Inferior parietal cortex (tissue), 1 donor: ENCODE measurements around the gene CLDND2.

Experiments used
- DNase-seq: peaks from one replicate; pipeline ENCODE4 v3.0.0-alpha.2; 2016; ENCODE audit errors: extremely low spot score

Gene CLDND2

DNA sequence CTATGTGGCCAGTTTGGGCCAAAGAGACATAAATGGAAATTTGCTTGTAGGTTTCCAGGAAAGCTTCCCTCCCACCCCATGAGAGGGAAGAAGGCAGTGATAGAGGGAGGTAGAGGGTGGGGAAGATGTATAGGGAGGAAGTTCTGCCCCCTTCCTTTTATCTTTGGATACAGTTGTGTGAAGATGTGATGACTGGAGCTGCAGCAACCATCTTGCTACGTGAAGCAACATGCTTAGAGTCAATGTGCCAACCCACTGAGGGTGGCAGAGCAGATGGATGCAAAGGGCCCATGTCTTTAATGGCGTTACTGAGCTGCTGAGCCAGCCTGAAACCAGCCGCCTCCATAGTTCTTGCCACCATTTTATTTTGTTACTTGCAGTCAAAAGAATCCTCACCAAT is 37.6 kb downstream of the CLDND2 start:
- DNase-seq = no peak

DNA sequence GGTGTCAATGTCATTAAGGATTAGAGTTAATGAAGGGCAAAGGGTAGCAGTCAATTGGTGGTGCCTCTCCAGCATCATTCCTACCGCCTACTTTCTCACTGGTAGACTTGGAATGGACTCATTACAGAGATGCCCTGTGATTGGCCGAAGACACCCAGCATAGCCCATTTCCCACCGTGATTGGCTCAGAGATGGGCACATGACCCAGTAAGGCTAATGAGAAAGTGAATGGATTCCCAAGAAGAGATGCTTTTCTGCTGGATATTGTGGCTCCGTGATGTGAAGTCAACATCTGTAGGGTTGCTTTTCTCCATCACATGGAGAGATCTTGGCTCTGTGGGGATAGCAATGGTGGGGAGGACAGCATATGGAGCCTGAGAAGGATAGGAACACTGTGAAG is 38.4 kb downstream of the CLDND2 start:
- DNase-seq = no peak

DNA sequence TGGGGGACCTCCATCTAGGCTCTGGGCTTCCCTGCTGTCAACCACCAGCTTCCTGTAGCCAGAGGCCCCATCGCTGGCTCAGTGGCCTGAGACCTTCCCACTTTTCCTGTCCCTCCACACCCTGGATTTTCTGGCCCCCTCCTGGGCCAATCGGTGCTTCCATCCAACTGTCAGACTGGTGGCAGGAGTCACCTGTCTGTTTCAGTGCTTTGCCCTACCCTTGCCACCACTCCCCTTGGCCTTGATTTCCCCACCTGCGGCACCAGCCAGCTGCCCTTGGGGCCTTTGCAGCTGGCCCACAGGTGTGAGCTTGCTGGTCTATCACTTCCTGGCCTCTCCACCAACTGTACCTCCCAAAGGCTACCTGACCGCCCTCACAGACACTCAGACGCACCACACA is 39.4 kb downstream of the CLDND2 start:
- DNase-seq = no peak

DNA sequence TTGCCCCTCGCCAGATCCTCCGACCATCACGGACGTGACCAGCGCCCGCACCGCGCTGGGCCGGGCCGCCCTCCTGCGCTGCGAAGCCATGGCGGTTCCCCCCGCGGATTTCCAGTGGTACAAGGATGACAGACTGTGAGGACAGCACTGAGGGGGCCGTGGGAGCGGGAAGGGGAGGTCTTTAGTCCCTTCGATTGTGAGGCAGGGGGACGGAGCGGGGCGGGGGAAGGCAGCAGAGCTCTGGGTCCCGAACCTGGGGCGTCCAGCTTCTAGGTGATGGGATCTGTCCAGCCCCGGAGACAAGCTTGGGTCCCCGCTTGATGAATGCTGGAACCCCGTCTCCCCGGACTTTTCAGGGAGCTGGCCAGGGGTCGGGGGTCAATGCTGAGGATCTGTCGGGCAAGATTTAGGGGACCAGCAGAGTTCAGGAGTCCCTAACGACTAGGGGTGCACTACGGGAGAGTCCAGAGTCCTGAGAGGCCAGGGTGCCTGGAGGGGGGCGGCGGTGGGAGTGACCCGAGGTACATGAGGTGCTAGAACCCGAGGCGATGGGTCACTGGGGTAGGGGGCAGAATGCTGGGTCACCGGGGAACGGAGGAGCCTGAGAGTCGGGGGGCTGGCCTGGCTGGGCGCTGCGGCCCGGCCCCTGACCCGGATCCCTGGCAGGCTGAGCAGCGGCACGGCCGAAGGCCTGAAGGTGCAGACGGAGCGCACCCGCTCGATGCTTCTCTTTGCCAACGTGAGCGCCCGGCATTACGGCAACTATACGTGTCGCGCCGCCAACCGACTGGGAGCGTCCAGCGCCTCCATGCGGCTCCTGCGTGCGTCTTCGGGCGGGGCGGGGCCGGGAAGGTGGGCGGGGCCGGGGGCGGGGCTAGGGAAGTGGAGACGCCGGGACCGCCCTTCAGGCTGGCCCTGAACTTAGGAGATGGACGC is 41.5 kb downstream of the CLDND2 start:
- DNase-seq = no peak

DNA sequence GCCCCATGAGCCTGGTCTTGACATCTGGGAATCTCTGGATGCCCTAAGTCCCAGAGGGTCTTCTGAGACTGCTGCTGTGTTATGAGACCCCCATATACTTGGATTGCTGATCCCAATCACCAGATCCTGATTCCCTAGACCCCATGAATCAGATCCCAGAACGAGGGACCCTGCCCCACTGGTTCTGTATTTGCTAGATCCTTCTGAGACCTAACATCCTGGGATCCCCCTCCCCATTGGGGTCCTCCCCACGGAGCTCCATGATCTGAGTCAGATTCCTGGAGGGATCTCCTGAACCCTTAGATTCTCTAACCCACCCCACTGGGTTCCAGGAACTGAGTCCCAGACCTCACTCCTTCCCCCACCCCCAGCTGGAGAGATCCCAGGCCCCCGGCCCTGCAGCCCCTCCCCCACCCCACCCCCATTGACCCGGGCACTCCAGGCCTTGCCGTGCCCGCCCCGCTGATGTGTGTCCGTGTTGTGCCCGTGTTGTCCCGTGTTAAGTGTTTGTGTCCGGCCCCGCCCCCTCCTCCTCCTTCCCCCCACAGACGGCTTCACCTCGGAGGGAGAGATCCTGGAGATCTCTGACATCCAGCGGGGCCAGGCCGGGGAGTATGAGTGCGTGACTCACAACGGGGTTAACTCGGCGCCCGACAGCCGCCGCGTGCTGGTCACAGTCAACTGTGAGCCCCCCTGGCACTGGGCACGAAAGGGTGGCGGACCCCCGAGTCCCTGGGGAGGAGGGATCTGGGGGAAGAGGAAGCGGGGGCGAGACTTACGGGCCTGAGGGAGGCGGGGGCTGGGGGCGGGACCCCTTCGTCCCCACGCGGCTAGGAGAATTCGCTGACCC is 42.4 kb downstream of the CLDND2 start:
- DNase-seq = no peak

DNA sequence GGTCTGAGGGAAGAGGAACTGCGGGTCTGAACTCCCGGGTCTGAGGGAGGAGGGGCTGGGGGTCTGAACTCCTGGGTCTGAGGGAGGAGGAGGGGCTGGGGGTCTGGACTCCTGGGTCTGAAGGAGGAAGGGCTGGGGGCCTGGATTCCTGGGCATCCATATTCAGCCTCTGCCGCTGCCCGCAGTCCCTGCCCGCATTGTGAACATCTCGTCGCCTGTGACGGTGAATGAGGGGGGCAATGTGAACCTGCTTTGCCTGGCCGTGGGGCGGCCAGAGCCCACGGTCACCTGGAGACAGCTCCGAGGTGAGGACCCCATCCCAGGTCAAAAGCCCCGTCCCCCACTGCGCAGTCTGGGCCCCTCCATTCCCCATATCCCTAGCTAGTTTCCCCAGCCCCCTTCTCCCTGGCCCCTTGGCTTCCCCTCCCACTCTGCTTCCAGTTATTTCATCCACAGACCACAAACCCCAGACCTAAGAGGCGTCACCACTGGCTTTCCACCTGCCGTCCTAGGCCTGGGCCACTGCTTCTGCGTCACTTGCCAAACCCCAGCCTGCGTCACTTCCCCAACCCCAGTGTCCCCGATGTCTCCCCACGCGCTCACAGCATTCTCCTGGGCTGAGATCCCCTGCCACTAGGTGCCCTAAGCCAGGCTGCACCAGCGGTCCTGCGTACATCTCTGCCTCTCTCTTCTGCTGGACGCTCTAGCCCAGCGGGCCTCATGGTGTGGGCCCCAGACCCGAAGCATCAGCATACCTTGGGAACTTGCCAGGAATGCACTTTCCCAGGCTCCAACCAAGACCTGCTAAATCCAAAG is 43.4 kb downstream of the CLDND2 start:
- no peak for DNase-seq

DNA sequence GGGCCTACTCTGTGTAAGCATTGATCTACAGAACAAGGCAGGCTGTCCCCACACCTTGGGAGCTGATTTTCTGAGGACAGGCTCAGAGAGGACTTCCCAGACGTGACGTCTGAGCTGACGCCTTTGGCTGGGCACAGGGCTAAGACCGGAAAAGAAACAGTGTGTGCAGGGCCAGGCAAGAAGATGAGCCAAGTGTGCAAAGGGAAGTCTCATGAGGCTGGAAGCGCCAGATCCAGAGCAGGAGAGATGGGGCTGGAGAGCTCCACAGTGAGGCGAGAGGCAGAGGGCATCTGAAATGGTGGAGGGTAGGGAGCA is 44.7 kb downstream of the CLDND2 start:
- DNase-seq = no peak

DNA sequence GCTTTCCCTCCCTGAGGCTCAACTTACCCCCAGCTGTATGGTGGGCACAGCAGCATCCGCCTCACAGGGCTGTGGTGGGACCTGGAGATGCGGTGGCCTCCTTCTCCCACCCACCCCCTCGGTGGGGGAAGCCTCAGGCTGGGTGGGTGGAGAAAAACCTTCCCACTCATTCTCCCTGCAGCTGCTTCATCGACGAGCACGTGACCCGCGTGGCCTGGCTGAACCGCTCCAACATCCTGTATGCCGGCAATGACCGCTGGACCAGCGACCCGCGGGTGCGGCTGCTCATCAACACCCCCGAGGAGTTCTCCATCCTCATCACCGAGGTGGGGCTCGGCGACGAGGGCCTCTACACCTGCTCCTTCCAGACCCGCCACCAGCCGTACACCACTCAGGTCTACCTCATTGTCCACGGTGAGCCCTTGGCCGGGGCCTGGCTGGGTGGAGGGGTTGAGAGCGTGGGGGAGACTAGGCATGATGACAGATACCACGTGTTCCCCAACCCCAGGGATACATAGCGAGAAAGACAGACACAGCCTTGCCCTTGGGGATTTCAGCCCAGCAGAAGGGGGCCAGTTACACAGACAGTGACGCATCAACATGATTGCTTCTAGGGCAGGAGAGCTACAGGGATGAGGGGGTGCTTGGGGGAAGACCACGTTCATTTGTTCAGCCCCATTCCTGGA is 45.2 kb downstream of the CLDND2 start:
- no peak for DNase-seq

DNA sequence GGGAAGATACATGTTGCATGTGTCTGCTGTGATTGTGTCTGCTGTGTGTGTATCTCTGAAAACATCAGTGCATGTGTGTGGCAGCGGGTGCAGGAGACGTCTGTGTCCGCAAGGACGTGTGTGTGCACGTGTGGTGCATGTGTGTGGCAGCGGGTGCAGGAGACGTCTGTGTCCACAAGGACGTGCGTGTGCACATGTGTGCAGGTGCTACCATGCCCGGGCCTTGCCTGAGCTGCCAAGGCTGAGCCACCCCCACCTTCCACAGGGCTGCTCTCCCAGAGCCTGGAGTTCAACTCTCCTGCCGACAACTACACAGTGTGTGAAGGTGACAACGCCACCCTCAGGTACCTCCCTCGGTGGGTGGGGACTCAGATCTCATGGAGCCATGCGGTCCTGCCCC is 47.0 kb downstream of the CLDND2 start:
- no peak for DNase-seq

DNA sequence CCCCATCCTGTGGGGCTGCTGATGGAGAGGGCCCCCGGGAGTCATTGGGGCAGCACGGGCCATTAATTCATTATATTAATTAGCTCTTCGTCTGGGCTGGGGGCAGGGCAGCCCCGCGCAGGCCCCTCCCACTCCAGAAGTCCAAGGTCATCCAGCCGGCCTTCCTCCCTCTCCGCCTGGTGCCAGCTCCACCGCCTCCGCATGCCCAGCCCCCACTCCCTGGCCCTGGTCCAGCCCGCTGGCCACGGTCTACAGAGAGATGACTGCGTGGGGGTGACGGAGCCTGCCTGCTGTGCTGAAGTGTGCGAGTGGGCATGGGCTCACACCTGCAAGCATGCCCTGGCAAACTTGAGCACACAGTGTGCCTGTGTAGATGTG is 48.5 kb downstream of the CLDND2 start:
- DNase-seq = no peak

DNA sequence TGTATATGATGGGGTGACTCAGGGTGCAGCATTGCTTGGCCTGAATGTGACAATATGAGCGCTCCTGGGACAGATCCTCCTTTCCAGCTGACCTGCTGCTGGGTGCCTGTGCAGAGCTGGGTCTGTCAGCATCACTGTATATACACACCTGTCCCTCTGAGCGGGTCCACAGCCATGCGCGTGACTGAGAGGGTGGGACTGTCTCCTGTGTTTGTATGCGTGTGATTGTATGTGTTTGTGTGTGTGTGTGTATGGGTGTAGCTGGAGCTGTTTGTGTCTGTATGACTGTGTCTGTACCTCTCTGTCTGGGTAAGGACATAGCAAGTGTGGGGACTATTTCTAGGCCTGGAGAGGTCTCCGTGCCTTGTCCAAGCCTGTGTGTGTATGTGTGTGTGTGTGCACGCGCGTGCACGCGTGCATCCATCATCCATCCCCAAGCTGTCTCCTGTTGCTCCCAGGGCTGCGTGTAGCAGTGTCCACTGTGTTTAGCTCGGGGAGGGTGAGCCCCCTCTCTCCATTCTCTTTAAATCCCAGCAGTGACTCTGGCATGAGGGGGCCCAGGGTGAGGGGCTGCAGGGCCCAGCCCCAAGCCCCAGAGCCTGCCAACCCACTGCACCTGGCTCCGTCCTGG is 49.0 kb downstream of the CLDND2 start:
- no peak for DNase-seq

DNA sequence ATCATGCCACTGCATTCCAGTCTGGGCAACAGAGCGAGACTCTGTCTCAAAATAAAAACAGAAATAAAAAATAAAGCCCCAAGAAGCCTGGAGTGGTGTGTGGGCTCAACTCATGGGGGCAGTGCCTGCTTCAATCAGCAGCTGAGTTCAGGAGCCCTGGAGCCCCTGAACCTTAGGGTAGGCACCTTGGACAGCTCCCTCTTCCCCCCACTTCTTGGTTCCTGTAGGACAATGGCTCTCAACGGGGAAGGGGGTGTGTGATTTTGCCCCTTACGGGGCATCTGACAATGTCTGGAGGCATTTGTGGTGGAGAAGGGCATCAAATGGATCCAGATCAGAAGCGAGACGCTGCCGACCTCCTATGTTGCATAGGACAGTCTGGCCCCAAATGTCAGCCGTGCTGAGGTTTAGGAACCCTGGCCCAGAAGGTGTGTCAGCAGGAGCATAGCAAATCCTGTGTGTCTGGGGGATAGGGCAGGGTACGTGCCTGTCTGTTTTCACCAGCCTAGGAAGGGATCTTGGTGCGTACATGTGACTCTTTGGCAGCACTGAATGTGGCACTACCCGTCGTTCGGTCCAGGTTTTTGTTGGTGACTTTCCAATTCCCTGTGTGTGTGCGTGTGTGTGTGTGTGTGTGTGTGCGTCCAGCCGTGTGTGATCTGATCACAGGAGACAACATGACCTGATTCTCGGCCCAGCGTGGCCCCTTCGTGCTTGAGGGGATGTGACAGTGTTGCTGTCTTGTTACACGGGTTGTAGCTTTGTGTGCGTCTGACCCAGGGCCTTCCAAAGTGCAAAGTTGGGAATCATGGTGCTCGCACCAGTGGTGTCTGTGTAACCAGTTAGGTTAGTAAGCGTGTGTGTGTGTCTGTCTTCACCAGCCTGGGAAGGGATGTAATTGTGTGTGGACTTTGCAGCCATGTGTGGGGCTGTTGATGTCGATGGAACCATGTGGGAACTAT is 49.8 kb downstream of the CLDND2 start:
- DNase-seq = no peak

DNA sequence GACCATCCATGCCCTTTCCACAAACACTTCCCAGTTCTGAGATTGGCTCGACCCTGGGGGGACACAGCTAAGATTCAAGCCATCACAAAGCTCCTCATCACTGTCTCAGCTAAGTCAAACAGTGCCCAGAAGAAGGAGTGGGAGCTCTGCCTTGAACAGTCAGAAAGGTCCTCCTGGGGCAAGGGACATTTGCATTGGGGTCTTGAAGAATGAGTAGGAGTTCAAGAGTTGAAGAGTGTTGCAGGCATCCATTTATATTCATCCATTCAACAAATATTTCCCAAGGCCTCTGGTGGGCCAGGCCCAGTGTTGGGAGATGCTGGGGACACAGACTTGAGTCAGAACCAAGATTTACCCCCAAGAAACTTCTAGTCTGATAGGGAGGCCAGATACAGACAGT is 50.8 kb downstream of the CLDND2 start:
- no peak for DNase-seq

DNA sequence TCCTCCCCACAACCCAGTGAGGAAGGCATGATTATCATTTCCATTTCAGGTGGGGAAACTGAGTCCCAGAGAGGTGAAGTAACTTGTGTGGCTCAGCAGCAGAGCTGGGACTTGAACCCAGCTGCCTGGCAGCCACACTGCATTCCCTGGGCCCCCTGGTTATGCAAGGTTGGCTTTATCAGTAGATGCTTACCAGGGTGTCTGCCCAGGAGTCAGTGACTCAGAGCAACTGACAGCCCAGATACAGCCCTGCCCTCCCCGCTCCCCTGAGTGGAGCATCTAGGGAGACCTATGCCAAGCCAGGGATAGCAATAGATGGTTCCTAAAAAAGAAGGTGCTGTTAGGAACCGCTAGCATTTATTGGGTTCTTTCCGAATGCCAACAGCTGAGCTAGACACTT is 51.4 kb downstream of the CLDND2 start:
- no peak for DNase-seq
